Calu3 (cell line): ENCODE results near the gene PER1. TPM values are rescaled to one million over a fixed set of nuclear protein-coding genes. Genes with fewer than 3 reads are reported as not detected.

Source experiments
- BruUV-seq: library from RNA; stranded (reverse); fragments of 400-500 nt; replicated peaks from 2 replicates; lab custom pipeline; 2021; lab: Mats Ljungman, UMichigan
- CTCF ChIA-PET: fragments of 300-600 bp; sonication (Branson Sonifier 250); formaldehyde crosslinking; loops from one replicate; lab custom pipeline; 2022; ENCODE audit warnings: antibody characterized with exemption; lab: Charles Lee
- DNase-seq: peaks from one replicate; pipeline ENCODE4 v3.0.0; 2022
- H3K27ac Mint-ChIP-seq: one replicate; pipeline ENCODE4 v1.8.0; 2022; ENCODE audit warnings: mixed read lengths; ENCODE audit not compliant: unreplicated experiment
- H3K27me3 Mint-ChIP-seq: one replicate; pipeline ENCODE4 v1.8.0; 2022; ENCODE audit warnings: mixed read lengths; ENCODE audit not compliant: unreplicated experiment
- H3K36me3 Mint-ChIP-seq: one replicate; pipeline ENCODE4 v1.8.0; 2022; ENCODE audit warnings: mild to moderate bottlenecking, moderate library complexity, mixed read lengths; ENCODE audit not compliant: insufficient read depth, unreplicated experiment
- H3K4me1 Mint-ChIP-seq: one replicate; pipeline ENCODE4 v1.8.0; 2022; ENCODE audit warnings: mild to moderate bottlenecking, low read depth, mixed read lengths; ENCODE audit not compliant: unreplicated experiment
- H3K4me3 Mint-ChIP-seq: one replicate; pipeline ENCODE4 v1.8.0; 2022; ENCODE audit warnings: mild to moderate bottlenecking, low read depth, moderate library complexity, mixed read lengths; ENCODE audit not compliant: unreplicated experiment
- H3K9me3 Mint-ChIP-seq: one replicate; pipeline ENCODE4 v1.8.0; 2022; ENCODE audit warnings: low read depth, mixed read lengths; ENCODE audit not compliant: unreplicated experiment
- CTCF ChIP-seq: fragments of 200-600 bp; IDR thresholded peaks from one replicate; pipeline ENCODE4 v1.8.0; 2022; ENCODE audit warnings: antibody characterized with exemption; ENCODE audit not compliant: unreplicated experiment
- intact Hi-C: fragments of 100-400 bp; cut with micrococcal nuclease; formaldehyde crosslinking; loops from one replicate; pipeline ENCODE4 v1.10.0; 2022; ENCODE audit not compliant: unreplicated experiment
- total RNA-seq: library from RNA; stranded (reverse); gene quantifications from 2 replicates; pipeline ENCODE4 v1.2.3, GENCODE V29; 2022

PER1 gene
- total RNA-seq, 1 experiment from 2014 or later = 16.1 TPM

DNA sequence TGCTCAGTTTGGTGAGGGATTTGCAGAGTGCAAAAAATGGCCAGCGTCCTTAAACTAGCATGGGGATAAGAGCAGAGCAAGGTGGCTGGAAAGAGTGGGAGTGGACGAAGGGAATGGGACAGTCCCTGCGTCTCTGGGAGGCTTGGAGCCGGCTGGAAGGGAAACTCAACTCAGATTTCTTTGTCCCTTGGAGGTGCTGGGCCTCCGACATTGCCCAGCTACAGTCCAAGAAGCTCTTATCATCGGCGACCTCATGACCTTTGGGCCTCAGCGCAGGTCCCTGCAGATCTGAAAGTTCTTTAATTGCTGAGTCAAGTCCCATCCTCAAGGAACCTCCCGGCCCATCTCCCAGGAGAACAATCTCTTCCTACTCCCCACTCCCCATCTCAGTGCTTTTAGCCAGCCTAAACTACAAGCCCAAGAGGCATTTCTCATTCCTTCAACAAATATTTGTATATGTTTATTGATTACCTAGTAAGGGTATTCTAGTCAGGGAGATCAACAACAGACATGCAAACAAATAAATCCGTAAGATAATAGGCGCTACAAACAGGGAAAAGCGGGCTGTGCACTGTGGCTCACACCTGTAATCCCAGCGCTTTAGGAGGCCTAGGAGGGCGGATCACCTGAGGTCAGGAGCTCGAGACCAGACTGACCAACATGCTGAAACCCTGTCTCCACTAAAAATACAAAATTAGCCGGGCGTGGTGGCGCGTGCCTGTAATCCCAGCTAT is 25.0 kb upstream of the PER1 start:
- intact Hi-C loops = no loop called here
- Mint-ChIP-seq H3K4me3 (peak overlapping the region; percentile 89), H3K4me1 (peaks cover 16% of the 10 kb centered on the region), H3K27me3 (peaks cover 11% of the 10 kb centered on the region), H3K27ac (peak overlapping the region; percentile 62), H3K36me3 (peaks cover 32% of the 10 kb centered on the region), H3K9me3 (no peaks in the 10 kb centered on the region)
- DNase-seq = no peak
- CTCF ChIA-PET = interaction anchor here (1.0 kb wide), 1 partner anchor 38 kb away, joined by 3 read pairs; no protein-coding TSS in a partner anchor
- TF ChIP-seq CTCF = no peak
- no TSS peak for BruUV-seq

DNA sequence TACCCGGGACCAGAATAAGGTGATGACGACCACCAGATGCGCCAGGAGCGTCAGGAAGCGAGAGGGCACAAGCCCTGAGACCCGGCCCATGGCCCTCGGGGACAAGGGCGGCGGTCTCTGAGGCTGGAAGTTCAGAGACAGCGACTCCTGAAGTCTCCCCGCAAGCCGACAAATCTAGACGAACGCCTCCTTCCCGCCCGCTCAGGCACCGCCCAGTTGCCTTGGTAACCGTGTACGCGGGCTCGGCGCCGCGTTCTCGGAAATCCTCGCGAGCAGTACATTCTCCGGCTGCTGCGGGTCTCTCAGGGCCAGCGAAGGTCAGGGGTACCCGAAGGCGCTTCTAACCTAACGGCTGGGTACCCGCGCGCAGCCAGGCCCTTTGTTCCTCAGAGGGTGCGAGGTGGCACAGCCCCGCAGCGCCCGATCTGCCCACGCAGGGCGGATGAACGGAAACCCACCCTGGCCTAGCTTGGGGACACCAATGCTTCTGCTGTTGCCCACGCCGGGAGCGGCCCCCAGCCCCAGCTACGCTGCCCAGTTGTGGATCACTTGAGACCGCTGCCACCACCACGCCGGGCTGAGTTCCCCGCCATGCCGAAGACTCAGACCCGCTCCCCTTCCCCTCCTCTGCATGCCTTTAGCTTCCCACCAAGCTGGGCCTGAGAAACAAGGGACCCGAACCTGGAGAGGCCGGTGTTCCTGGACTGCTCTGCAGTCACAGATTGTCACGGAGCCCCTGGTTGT is 24.2 kb upstream of the PER1 start, which contains the start of gene TMEM107:
TSS of gene TMEM107 (minus strand) at position 184 of the 744 bp plus-strand sequence. CDS start at position 90, 94 bp downstream.
- no peaks in the 10 kb centered on the region for H3K9me3 Mint-ChIP-seq
- peak within 1 kb of the TSS; percentile 89 for H3K4me3 Mint-ChIP-seq
- BruUV-seq = no TSS peak
- H3K27ac Mint-ChIP-seq = peak within 1 kb of the TSS; percentile 94
- CTCF ChIA-PET = interaction anchor here (1.0 kb wide), 1 partner anchor 37 kb away, joined by 3 read pairs; no protein-coding TSS in a partner anchor
- peaks cover 10% of the 10 kb centered on the region for H3K27me3 Mint-ChIP-seq
- peaks cover 40% of the 10 kb centered on the region for H3K36me3 Mint-ChIP-seq
- H3K4me1 Mint-ChIP-seq = peaks cover 16% of the 10 kb centered on the region
- no peak for TF ChIP-seq CTCF
- intact Hi-C loops = no loop called here
- DNase-seq = peak; percentile 76

DNA sequence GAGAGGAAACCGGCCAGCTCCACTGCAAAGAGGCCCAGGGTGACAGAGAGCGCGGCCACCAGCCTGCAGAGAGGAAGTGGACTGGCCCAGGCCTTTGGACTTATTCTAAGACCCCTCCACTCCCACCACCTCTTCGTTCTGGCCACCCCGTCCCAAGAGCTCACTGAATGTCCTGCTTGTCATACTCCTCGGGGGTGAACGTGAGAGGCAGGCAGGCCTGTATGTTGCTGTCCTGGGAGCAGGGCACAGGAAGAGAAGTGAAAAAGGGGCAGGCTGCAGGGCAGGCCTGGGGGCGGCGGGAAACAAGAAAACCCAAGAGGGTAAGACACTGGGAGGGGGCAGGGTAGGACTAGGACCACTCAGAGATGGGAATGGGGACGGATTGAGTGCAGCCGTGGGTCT is 23.6 kb upstream of the PER1 start:
- no peak for DNase-seq
- Mint-ChIP-seq H3K4me3 (peak overlapping the region; percentile 89), H3K4me1 (peaks cover 16% of the 10 kb centered on the region), H3K27ac (peak overlapping the region; percentile 94), H3K9me3 (no peaks in the 10 kb centered on the region), H3K27me3 (peaks cover 5% of the 10 kb centered on the region), H3K36me3 (peaks cover 41% of the 10 kb centered on the region)
- CTCF ChIA-PET = no interaction called here
- intact Hi-C loops = no loop called here
- TF ChIP-seq CTCF = no peak
- no TSS peak for BruUV-seq

- Mint-ChIP-seq H3K27me3 (no peaks in the 10 kb centered on the region), H3K36me3 (peaks cover 41% of the 10 kb centered on the region), H3K9me3 (no peaks in the 10 kb centered on the region), H3K4me1 (peaks cover 16% of the 10 kb centered on the region), H3K27ac (peak overlapping the region; percentile 100), H3K4me3 (peak overlapping the region; percentile 72)
- intact Hi-C loops = no loop called here
- CTCF ChIA-PET = interaction anchor here (0.5 to 1.2 kb wide), 2 partner anchors 47 to 54 kb away, joined by 3 to 4 read pairs; no protein-coding TSS in a partner anchor
- TF ChIP-seq CTCF = no peak
- DNase-seq = no peak
- BruUV-seq = no TSS peak
Observed at GRCh38 chr17:8173871-8174322, 21.7 kb upstream of the PER1 start.
